GM19099 (cell line): Measurements from ENCODE around the gene E2F1.

Experiments
- POLR2A ChIP-seq: IDR thresholded peaks from 3 replicates; pipeline ENCODE4 v1.6.1; 2011; ENCODE audit warnings: low read depth; ENCODE audit not compliant: insufficient read length; ENCODE audit errors: extremely low read depth

Gene E2F1

DNA sequence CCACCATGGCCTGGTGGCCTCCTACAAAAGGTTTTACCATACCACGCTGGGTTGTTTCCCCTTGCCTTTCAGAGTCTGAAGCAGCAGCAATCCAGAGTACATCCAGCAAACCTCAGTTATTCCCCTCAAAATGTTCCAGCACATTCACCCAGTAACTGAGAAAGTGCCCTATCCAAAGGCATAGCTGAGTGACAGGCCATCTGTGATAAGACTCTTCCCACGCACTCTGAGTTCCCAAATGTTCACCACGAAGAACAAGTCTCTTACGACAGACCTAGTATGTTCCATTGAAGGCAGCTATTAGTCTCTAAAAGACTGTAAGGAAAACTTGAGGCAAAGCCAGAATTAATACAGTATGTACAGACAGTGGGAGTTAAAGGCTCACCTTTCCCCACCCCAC lies 55.7 kb downstream of the E2F1 start:
- TF ChIP-seq POLR2A = no peak

DNA sequence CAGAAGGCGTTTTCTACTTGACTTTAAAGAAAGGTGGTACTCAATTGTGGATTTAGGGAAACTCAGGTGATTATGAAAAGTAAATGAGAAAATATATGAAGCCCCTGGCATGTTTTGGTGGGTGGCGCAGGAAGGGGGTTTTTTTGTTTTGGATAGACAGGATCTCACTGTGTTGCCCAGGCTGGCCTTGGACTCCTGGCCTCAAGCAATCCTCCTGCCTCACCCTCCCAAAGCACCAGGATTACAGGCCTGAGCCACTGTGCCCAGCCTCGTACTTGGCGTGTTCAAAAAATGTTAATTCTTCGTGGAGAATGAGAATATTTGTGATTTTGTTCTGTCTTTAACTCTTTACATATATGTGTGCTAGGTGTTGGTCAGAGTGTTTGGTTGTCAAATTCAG lies 56.2 kb downstream of the E2F1 start:
- no peak for TF ChIP-seq POLR2A

DNA sequence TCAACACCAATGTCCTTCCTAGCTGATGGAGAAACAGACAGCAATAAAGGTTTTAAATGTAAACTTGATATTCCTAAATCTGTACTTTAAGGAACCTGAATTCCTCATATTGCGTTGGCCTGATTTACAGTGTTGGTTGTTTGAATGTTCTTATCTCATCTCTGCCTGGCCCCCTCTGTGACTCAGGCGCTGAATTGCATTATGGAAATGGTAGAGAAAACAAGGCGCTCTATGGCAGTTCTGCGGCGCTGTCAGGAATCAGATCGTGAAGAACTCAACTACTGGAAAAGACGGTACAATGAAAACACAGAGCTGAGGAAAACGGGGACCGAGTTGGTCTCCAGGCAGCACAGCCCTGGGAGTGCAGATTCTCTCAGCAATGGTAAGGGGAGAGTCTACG lies 56.7 kb downstream of the E2F1 start:
- TF ChIP-seq POLR2A = no peak

DNA sequence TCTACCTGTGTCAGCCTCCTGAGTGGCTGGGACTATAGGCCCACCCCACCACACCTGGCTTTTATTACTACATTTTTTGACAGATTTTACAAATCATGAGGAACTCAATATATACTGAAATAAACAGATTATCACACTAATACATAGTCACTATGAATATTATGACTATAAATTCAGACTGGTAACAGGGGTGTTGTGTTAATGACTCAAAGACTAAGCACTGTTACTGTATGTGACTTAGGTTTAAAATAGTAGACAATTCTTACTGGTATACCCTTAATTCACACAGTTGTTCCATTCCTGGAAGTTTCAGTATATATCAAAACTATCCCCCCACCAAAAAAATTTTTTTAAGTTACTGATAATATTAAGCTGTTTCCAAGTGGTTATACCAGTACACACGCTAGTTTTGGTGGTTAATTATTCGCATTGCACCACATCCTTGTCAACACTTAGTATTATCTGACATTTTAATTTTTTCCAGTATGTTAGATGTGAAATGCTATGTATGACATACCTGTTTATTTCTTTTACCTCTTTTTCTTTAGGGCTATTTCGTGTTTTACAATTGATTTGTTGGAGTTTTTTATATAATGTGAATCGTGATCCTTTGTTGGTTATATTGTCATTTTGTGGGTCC lies 58.5 kb downstream of the E2F1 start:
- TF ChIP-seq POLR2A = no peak

DNA sequence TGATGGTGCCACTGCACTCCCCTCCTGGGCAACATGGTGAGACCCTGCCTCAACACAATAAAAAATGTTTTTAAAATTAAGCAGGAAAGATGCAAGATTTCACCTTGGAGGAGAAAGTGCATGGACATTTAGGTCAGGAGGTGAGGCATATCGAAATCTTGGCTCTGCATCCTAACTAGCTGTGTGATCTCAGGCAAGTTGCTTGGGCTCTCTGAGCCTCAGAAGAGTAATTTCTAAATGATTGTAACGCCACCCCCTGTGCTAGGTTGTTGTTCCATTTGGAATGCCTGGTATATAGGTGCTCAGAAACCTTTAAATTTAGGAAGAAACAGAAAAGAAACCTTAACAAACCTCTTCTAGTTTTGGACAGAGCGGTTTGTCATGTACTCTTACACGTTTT lies 60.0 kb downstream of the E2F1 start:
- TF ChIP-seq POLR2A = no peak
